NCI-H1417 (cell line): ENCODE measurements around the gene UBAC2.
A peak's percentile ranks its signal among the peaks of the same experiment; 100 is the strongest.

Experiments
- DNase-seq, 3 experiments: peaks; one replicate each; lab custom pipeline; 2025; lab: John Stamatoyannopoulos, UW

UBAC2 gene

DNA sequence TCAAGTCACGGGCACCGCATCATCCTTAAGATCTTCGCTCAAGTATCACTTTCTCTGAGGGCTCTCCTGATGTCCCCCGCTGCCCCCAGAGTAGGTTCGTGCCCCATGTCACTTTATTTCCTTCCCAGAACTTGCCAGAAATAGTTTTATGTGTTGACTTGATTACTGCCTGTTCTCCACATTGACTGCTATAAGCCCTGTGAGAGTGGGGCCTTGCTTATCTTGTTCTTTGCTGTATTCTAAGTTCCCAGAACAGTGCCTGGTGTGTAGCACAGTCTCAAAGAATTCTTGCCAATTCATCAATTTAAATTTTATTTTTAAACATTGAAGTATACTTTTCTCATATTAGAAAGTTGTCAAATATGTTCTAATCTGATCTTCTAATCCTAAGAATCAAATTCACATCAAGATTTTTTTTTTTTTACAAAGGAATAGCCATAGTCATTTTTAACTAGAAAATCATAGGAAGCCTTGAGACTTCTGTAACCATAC, 138.6 kb downstream of the UBAC2 start:
- DNase-seq = no peak

DNA sequence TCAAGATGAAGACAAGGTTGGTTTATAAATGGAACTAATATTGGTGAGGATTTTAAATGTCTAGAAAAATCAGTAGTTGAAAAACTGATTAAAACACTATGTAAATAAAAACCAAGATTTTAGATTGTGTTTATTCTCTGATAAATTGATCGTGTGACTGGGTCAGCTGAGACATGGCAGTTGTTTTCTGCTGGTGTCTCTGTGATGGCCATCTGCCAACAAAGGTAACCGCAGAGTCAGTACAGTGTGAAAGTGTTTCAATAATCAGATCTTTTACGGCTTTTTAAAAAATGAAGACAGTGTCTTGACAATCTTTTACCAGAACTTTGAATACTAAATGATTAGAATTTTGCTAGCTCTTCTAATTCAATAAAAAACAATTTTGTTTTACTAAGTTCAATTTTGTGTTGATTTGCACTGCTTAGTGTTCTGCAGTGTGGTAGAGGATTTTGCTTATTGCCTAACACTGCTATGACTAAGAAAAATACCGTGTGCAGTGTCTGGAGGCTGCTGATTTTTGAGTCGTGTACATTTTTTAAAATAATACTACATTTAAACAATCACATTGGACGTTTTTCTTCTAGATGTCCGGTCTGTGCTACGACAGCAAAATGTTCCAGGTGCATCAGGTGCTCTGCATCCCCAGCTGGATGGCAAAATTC, 139.2 kb downstream of the UBAC2 start:
- DNase-seq = no peak

DNA sequence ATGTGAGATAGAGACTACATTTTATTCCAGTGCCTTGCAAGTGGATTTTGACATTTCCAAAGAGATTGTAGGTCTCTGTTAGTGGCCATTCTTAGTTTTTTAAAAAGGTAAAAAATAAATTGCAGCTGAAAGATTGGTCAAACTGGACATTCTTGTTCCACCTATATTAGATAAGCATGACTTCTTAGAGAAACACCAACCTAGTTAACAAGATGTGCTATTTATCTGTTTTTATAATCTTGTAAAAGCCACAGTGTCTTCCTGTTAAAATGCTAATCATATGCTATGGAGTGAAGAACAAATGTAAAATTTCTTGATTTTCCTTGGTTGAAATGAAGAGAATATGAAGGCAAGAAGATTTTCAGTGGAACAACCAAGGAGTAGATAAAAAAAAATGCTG, 140.0 kb downstream of the UBAC2 start:
- no peak for DNase-seq

GRCh38 chr13:99341969-99342722, 141.5 kb downstream of the UBAC2 start:
- no peak for DNase-seq

DNA sequence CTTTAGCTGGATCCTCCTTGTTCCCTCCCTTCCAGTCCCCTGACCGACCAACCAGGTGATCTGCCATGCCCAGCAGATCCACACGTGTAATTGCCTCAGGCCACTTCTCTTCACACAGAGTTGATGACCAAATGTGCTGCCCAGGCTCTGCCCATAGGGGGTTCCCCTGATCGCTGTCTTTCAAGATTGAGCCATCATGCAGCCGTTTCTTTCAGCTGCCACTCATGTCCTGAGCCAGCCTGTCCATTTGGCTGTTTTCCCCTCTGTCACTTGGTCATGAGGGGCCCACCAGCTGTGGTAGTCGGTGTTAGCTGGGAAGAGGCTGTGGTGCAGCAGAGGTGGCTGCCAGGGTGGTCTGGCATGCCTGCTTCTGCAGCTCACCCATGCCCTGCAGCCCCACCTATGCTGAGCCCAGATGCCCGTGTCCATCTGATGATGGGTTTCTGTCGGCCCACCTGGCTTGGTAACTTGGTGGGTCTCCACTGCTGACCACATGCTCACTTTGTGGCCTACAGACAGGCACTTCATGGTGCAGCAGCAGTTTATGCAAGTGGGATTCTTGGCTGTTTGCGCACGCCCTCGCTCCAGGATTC, 142.2 kb downstream of the UBAC2 start:
- DNase-seq = no peak

DNA sequence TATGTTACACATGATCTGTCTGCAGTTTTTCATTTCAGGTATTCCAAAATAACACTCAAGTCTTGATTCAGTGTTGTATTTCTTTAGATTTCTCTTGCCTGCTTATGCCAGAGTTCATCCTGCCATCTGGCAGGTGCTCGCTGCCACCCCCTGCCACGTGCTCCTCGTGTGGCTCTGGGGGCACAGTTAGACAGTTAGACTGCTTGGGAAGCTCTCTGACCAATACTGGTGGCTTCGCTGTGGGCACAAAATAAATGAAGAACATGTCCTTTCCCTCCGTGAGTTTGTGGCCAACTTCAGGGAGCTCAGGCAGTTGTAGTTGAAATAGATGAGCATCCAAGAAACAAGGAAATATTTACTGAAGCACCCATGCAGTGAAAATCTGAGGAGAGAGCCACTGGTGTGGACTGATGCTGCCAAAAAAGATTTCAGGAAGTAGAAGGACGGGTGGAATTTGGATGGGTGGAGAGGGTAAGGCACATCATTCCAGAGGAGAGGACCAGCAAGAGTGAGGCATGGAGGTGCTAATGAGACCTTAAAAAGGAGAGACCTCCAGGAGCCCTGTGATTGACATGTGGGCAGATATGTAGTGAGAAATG, 144.1 kb downstream of the UBAC2 start:
- no peak for DNase-seq

DNA sequence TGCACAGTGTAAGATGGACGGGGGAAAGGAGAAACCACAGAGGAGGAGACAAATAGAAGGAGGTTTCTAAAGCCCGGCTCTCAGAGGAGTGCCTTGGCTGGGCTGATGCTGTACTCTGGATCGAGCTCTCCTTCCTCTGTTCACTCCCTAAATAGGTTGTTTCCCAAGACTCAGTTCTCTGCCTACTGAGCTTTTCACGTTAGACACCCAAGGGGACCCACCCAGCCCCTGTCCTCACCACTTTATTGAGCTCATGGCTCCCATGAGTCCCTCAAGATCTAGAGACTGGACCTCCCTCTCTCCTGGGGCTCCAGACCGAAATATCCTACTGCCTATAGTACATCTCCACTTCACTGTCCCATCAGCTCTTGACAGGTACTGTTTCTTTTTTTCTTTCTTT, 144.7 kb downstream of the UBAC2 start:
- DNase-seq = no peak

DNA sequence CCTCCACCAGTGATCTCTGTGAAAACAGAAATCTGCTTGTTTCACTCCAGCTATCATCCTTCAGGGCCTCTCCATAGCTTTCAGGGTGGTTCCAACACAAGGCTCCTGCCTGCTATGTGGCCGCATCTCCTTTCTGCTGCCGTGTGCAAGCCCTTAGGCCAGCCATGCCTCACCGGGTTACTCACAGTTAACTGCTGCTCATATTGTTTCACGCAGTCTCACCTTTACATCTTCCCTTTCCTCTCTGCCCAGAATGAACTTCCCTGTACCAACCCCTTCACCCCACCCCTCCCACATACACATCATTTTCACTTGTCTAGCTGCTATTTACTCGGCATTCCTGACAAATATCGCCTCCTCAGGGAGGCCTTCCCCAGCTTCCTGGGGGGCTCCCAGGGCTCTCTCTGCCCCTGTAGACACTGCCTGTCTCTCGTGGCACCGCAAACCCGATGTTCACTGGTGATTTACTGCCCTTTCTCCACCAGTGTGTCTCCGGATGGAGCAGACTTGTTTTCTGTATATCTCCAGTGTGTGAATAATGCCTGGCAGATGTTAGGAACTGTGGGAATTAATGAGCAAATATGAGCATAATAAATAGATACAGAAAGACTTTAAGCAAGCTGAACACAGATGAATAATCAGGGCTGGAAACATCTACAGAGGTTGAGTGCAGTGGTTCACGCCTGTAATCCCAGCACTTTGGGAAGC, 145.8 kb downstream of the UBAC2 start:
- peak in 1 of 3 experiments; percentile 37 for DNase-seq

DNA sequence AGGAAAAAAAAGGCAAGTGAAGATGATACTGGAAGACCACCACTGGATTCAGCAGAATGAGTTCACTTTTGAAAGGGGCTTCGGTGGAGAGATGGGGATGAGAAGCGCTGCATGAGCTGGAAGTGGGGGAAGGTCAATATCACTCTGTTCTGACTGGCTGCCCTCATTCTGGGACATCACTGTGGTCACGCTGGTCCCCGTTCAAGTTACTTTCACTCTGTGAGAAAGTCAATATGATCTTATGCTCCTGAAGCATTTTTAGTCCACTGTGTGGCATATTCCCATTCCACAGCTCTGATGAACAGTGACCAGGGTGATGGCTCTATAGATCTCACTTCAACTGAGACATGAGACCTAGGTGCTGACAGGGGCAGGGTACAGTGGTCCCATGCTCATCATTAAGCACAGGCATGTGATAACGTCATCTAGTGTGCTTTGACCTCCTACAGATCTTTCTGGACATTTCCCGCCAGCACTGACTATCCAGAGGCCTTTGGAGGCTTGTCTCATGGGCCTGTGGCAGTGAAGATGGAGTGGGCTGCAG, 146.8 kb downstream of the UBAC2 start:
- no peak for DNase-seq

DNA sequence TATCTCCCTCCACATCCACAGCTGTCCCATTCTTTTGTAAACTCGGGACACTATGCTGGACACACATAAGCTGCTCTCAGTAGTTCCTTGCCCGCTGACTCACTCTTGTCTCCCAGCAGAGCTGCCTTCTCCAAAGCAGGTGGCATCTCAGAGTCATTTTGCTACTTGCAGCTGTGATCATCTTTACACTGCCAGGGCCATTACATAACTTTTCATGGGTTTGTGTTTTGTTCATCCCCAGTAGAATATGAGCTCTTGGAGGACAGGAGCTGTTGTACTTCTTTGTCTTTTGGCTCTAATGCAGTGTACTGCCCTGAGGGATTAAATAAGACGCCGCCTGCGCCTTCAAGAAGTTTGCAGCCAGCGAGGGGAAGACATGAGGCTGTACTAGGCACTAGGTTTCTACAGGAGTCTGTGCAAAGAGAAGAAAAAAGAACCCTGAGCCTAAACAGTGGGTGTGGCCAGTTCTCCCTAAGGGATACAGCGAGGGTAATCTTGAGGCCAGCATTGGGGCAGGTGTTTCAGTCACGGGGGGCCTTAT, 147.3 kb downstream of the UBAC2 start:
- no peak for DNase-seq

DNA sequence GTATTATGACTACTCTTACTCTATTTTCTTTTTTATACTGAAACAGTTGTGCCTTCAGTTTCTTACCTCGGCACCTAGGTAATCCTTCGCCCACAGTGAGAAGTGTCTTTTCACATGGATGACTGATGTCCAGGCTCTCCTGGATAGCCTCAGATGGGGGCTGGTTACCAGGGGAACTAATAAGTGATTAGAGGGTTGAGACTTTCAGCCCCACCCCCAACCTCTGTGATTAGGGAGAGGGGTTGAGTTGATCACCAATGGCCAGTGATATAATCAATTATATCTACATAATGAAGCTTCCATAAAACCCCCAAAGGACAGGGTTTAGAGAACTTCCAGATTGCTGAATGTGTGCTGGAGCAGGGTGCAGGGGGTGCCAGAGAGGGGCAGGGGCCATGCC, 149.5 kb downstream of the UBAC2 start:
- DNase-seq = no peak

DNA sequence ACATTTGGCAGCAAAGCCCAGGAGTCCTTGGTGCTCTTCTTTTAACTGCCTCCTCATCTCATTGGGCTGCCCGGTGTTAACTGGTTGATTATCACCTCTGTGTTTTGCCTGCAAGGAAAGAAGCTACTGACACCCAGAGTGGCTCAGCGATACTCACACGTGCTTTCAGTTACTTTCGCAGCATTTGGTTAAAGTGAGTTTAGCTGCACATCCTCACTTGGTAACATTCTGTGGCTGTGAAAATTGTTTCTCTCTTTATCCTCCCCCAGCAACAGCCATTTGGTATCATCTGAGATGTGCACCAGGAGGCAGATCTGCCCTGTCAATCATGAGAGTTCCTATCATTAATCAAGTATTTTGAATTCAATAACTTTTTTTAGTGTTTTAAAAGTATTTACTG, 151.1 kb downstream of the UBAC2 start:
- DNase-seq = no peak

DNA sequence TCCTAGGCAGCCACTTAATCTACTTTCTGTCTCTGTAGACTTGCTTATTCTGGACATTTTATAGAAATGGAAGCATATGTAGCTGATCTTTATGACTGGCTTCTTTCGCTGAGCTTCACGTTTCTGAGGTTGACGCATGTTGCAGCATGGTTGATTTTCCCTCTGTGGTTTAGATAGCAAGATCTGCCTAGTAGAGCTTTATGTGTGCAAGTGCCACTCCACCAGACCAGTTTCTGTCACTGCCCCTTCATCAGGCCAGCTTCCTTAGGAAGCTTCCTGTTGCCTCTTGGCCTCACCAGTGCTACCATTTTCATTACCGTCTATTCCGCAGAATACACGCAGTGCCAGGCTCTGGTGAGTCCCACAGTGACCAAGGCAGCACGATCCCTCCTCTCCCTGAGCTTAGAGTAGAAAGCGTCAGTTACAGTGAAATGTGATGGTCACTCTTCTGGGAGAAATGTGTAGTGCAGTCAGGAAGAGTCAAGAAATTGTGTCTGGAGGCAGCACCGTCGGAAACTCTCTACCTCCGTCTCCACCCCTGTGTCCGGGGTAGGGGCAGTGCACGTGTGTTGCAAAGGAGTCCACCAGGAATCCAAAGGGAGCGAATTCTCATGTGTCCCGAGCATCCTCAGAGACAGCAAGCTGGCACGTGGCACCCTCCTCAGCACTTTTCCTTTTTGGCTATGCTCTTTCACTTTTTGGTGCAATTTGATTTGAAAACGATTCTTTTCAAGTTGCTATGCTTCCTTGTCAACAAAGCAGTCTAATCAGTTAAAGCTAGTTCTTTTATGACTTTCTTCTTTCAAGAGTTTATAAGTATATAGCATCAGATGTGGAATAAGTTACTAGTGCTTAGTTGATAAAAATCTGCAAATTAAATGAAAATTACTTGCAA, 151.9 kb downstream of the UBAC2 start:
- DNase-seq = no peak

- DNase-seq = no peak
Measured at GRCh38 chr13:99353246-99353600, 152.6 kb downstream of the UBAC2 start.

GRCh38 chr13:99353836-99354235, 153.2 kb downstream of the UBAC2 start:
- DNase-seq = no peak

DNA sequence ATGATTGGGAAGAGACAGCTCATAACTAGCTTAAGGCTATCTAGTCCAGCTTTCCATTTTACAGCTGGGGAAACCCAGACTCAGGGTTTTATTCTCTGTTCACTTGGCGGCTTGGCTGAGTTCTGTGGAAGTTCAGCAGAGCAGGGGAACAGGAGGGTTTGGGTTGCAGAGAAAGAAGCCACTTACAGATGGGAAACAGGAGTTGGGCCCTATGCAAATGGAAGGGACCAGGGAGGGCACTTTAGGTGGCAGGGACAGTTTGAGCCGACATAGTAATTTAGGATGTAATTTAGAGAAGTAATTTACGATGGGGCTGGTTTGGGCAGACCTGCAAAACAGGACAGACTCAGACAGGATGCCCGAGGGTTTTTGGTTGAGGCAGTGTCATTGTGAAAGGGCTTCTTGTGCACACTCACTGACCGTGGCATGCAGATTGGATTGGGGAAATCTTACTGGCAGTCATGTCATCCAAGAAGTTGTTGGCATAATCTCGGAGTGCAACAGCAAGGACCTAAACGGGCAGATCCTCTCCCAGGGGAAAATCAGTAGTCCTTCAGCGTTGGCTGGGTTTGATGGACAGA, 153.8 kb downstream of the UBAC2 start:
- peak in 2 of 3 experiments; percentile 15 to 26 for DNase-seq

DNA sequence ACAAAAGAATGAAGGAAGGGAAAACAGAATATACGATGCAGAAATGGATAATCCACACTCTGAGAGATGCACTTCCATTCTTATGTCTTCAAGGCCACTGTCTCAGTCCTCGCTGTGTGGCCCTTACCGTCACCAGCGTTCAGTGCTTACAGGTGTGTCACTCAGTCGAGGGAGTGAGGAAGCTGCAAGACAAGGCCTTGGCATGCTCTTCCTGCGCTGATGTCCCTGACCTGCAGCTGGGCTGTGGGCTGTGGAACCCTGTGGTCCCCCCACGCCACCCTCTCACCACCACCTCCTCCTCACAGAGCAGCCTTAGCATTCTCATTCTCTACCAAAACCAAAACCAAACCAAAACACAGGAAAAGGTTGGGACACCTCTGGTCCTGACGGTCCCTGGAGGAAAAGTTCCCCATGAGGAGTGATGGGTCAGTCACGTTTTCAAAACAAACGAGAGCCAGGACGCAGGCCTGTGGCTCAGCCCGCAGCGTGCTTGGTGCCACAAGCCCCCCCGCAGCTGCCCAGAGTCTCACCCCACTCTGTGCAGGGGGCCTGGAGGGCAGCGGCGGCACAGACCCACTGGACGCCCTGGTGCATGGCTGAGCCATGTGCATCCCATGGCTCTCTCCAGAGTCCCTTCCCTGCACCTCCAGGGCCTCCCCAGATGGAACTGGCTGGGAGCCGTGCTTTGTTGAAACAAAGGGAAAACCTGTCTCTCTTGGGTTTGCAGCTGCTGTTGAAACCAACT, 154.8 kb downstream of the UBAC2 start:
- peak in 2 of 3 experiments; percentile 32 to 57 for DNase-seq

- DNase-seq = no peak
Measured at GRCh38 chr13:99356012-99356261, 155.3 kb downstream of the UBAC2 start.

DNA sequence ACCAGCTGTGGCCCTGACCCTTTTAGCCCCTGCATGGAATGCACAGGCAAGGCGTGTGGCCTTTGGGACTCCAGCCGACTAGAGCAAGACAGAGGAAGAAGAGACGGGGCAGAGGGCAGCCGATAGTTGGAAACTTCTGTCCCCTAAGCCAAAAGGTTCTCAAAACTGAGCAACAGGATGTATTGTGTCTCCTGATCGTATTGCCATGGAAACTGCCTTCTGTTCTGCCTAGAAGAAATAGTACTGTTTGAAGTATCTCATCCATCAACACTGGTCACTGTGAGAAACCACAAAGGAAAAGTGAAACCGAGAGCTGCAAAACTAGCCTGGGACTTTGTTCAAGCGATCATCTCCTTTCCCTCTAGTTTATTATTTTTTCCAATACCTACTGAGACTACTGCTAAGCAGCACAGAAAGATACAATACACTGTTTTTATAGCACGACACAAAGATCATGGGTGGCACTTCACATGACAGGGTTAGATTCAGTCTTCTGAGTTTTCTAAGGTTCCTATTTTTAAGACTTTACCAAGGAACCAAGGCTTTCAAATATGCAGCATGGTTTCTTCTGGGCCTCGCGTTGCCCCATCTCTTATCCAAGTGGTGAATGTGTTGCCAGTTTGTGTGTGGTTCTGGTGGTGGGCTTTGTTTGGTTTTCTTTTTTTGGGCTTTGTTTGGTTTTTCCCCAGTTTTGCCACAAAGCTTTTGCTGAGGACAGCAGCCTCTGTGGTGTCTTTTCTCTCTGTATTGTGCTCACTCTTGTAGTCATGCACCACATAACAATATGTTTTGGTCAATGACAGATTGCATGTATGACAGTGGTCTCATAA, 155.8 kb downstream of the UBAC2 start:
- no peak for DNase-seq
